GM12875 (cell line): ENCODE data around the gene BAZ1A.
"Not testable (repeated sequence)": the region's sequence is repeated elsewhere in the genome, so short reads cannot be mapped to it uniquely, and the experiment has no call there.

Source experiments
- H3K4me3 ChIP-seq: one replicate; pipeline ENCODE4 v1.5.1; 2011; ENCODE audit warnings: low read depth, low read length, control low read depth
- TF ChIP-seq, protein P1 (sequence below): IDR thresholded peaks from 2 replicates; pipeline ENCODE4 v1.5.1; 2011; ENCODE audit warnings: low read depth, mild to moderate bottlenecking, control low read depth, inconsistent platforms, low read length, moderate library complexity, borderline replicate concordance; ENCODE audit not compliant: insufficient read depth

The BAZ1A gene

DNA sequence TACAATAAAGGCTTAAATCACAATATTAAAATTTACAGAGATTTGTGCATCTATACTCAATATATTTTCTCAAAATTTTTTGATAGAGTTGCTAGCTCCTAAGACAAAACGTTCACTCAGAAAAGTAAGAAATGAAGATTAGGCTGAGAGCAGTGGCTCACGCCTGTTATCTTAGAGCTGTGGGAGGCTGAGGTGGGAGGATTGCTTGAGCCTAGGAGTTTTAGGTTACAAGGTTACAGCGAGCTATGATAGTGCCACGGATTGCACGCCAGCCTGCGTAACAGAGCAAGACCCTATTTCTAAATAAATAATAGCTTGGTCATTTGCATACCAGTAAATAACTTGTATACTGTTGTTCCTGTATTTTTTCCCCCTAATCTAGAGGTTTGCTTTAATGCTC lies 125.8 kb downstream of the BAZ1A start:
- no peak overlapping the region for H3K4me3 ChIP-seq
- TF ChIP-seq, protein P1, sequence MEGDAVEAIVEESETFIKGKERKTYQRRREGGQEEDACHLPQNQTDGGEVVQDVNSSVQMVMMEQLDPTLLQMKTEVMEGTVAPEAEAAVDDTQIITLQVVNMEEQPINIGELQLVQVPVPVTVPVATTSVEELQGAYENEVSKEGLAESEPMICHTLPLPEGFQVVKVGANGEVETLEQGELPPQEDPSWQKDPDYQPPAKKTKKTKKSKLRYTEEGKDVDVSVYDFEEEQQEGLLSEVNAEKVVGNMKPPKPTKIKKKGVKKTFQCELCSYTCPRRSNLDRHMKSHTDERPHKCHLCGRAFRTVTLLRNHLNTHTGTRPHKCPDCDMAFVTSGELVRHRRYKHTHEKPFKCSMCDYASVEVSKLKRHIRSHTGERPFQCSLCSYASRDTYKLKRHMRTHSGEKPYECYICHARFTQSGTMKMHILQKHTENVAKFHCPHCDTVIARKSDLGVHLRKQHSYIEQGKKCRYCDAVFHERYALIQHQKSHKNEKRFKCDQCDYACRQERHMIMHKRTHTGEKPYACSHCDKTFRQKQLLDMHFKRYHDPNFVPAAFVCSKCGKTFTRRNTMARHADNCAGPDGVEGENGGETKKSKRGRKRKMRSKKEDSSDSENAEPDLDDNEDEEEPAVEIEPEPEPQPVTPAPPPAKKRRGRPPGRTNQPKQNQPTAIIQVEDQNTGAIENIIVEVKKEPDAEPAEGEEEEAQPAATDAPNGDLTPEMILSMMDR, result no peak

DNA sequence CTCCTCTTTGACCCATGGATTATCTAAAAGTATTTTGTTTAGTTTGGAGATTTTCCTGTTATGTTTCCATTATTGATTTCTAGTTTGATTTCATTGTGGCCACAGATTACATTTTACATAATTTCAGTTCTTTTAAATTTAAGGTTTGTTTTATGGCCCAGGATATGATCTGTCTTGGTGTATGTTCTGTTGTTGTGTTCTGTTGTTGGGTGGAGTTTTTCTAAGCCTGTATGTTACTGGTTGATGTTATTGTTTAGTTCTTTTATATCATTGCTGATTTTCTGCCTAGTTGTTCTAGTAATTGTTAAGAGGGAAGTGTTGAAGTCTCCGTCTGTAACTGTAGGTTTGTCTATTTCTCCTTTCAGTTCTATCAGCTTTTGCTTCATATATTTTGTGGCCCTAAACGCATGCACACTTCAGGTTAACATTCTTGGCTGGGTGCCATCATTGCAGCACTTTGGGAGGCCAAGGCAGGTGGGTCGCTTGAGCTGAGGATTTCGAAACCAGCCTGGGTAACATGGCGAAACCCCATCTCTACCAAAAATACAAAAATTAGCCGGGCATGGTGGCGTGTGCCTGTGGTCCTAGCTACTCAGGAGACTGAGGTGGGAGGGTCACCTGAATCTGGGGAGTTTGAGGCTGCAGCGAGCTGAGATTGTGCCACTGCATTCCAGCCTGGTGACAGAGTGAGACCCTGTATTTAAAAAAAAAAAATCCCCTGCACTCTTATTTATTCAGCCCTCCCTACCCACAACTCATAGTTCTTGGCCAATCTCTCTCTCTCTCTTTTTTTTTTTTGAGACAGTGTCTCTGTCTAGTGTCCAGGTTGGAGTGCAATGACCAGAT lies 132.7 kb downstream of the BAZ1A start:
- TF ChIP-seq, protein P1, result no peak
- H3K4me3 ChIP-seq, result no peak overlapping the region

DNA sequence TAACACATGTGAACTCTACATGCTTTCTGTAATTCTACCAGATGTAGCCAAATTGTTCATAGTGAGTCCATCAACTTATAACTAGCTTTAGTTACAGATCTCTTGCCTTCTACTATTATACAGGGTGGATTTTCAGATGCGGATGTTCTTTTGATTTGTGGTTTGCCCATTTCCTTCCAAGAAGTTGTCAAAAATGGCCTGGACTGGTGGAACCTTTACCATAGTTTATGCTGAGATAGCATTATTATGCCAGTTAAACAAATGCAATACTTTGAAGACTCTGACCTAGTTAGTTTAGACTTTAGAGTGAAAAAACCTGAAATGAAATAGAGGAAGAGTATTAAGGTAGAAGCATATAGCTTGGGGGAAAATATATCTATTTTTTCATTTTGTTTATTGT lies 133.3 kb downstream of the BAZ1A start:
- TF ChIP-seq, protein P1, result no peak
- H3K4me3 ChIP-seq, result no peak overlapping the region

DNA sequence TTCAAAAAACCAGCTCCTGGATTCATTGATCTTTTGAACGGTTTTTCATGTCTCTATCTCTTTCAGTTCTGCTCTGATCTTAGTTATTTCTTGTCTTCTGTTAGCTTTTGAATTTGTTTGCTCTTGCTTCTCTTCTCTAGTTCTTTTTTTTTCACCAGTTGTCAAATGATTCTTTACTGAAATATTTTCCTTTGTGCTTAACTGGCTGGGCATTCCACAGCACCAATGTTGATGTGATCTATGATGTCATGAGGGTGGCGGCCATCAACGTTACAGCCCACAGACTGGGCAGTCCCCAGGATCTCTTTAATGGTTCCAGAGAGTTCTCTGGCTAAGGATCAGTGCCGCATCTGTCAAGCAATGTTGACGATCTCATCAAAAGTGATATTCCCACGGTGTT lies 135.0 kb downstream of the BAZ1A start:
- not testable (repeated sequence) for H3K4me3 ChIP-seq

DNA sequence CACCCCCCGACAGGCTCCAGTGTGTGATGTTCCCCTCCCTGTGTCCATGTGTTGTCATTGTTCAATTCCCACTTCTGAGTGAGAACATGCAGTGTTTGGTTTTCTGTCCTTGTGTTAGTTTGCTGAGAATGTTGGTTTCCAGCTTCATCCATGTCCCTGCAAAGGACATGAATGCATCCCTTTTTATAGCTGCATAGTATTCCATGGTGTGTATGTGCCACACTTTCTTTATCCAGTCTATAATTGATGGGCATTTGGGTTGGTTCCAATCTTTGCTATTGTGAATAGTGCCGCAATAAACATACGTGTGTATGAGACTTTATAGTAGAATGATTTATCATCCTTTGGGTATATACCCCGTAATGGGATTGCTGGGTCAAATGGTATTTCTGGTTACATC lies 138.1 kb downstream of the BAZ1A start:
- H3K4me3 ChIP-seq, result not testable (repeated sequence)

DNA sequence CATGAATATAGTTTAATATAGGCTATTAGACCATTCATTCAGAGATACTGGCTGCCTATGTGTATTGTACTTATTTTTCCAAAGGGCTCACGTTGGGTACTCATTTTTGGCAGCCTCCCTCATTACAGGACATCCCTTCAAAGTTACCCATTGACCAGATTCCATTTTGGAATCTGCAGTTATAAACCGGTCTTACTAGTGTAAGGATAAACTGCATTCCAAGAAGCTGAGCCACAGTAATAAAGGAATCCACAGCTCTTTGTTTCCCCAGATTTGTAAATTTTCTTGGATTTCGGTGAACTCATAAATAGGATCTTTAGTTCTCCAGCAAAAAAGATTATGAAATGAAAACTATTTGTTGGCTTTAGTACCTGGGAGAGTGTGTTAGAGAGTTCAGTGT lies 141.9 kb downstream of the BAZ1A start:
- no peak overlapping the region for H3K4me3 ChIP-seq
- TF ChIP-seq, protein P1, result no peak

DNA sequence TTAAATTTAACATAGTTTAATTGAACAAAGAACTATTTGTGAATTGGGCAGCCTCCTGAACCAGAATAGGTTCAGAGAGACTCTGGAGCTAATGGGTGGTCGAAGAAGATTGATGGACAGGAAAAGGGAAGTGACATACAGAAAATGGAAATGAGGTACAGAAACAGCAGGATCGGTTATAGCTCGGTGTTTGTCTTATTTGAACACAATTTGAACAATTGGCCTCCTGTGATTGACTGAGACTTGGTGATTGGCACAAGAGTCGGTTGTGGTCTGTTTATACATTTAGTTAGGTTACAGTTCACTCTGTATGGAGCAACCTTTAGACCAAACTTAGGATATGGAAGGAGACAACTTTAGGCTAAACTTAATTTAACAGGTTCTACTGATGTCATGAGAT lies 142.4 kb downstream of the BAZ1A start:
- TF ChIP-seq, protein P1, result no peak
- H3K4me3 ChIP-seq, result no peak overlapping the region

DNA sequence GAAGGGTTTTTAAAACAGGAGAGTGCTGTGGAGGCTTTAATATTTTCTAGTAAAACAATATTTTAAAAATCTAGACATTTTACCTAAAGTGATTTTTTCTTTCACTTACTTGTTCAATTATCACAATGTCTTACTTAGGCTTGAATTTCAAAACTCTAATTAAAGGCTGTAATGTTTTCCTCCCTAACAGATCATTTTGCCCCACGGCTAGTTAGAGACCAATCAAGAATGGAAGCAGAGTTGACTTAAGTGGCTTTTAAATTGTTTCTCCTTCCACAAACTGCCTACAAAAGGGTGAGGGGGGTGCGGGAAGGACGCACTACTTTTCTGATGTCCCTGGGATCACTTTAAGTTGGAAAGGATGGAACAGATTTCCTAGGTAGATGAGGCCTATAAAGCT lies 151.3 kb downstream of the BAZ1A start:
- TF ChIP-seq, protein P1, result no peak
- no peak overlapping the region for H3K4me3 ChIP-seq
